Kasumi-1 (cell line): ENCODE measurements around the gene ANO4.

ENCODE experiments used
- DNase-seq, 2 experiments: peaks; one replicate each; lab custom pipeline; 2025; lab: John Stamatoyannopoulos, UW

Gene ANO4

GRCh38 chr12:100991102-100991501, 196.5 kb downstream of the ANO4 start:
- no peak for DNase-seq

GRCh38 chr12:100992194-100992593, 197.6 kb downstream of the ANO4 start:
- DNase-seq: no peak

- DNase-seq: no peak
Measured at GRCh38 chr12:100993916-100994450, 199.4 kb downstream of the ANO4 start.

- DNase-seq: no peak
Measured at GRCh38 chr12:100995201-100995600, 200.6 kb downstream of the ANO4 start.

GRCh38 chr12:100995771-100996170, 201.2 kb downstream of the ANO4 start:
- no peak for DNase-seq

GRCh38 chr12:101001669-101002068, 207.1 kb downstream of the ANO4 start:
- no peak for DNase-seq

GRCh38 chr12:101002696-101003419, 208.3 kb downstream of the ANO4 start:
- no peak for DNase-seq

GRCh38 chr12:101004898-101005297, 210.3 kb downstream of the ANO4 start:
- DNase-seq: no peak

- no peak for DNase-seq
Measured at GRCh38 chr12:101009274-101009673, 214.7 kb downstream of the ANO4 start.

- no peak for DNase-seq
Measured at GRCh38 chr12:101010896-101011295, 216.3 kb downstream of the ANO4 start.

- no peak for DNase-seq
Measured at GRCh38 chr12:101013993-101014392, 219.4 kb downstream of the ANO4 start.

GRCh38 chr12:101015044-101015443, 220.5 kb downstream of the ANO4 start:
- DNase-seq: no peak

- no peak for DNase-seq
Measured at GRCh38 chr12:101018540-101018939, 224.0 kb downstream of the ANO4 start.

GRCh38 chr12:101019201-101019600, 224.6 kb downstream of the ANO4 start:
- no peak for DNase-seq

GRCh38 chr12:101019667-101020066, 225.1 kb downstream of the ANO4 start:
- no peak for DNase-seq

GRCh38 chr12:101021442-101021841, 226.9 kb downstream of the ANO4 start:
- no peak for DNase-seq

GRCh38 chr12:101021911-101022388, 227.4 kb downstream of the ANO4 start:
- no peak for DNase-seq

- DNase-seq: no peak
Measured at GRCh38 chr12:101027200-101027599, 232.6 kb downstream of the ANO4 start.

- no peak for DNase-seq
Measured at GRCh38 chr12:101027816-101028215, 233.2 kb downstream of the ANO4 start.

- no peak for DNase-seq
Measured at GRCh38 chr12:101038289-101038871, 243.8 kb downstream of the ANO4 start.

- DNase-seq: no peak
Measured at GRCh38 chr12:101039848-101040531, 245.4 kb downstream of the ANO4 start.

GRCh38 chr12:101040936-101041335, 246.4 kb downstream of the ANO4 start:
- DNase-seq: no peak

- DNase-seq: no peak
Measured at GRCh38 chr12:101042211-101042610, 247.6 kb downstream of the ANO4 start.
